ENCODE results near the gene ELP5.

The ELP5 gene

GRCh38 chr17:7228920-7229319 lies 23.1 kb upstream of the ELP5 start:
- Histone ChIP-seq H3K36me3 (ENCODE audit: low read depth) (peaks cover 63% of the 10 kb centered on the region), H3K27me3 (ENCODE audit: insufficient read depth, poor library complexity, severe bottlenecking) (no peaks in the 10 kb centered on the region), H3K27ac (ENCODE audit: poor library complexity, severe bottlenecking) (peak overlapping the region; percentile 24), H3K4me3 (ENCODE audit: severe bottlenecking) (no peak overlapping the region), H3K9me3 (ENCODE audit: severe bottlenecking) (no peaks in the 10 kb centered on the region), H3K4me1 (ENCODE audit: insufficient read depth, poor library complexity, severe bottlenecking) (peaks cover 13% of the 10 kb centered on the region)
- ATAC-seq (ENCODE audit: low read depth): no peak
- no peak for TF ChIP-seq CTCF (IDR thresholded peaks at IDR 0.05; ENCODE audit: poor library complexity, severe bottlenecking)
- no peak for DNase-seq (ENCODE audit: low spot score)

DNA sequence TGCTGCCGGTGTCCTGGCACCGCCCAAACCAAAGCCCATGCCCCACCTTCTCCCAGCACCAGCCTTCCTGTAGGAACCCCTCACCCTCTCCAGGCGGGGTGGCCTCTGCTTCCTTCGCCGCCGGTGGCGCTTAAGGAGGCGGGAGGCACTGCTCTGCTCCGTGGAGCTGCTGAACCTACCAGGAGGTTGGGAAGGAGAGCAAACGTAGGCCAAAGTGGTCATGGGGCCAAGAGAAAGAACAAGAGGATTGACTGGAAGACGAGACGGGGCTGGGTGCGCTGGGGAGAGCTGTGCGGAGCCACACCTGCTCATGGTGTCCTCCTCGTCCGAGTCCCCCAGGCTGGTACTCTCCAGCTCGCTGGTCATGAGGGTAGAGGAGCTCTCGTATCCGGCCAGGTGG lies 22.5 kb upstream of the ELP5 start:
- H3K4me1 ChIP-seq (ENCODE audit: insufficient read depth, poor library complexity, severe bottlenecking): peaks cover 13% of the 10 kb centered on the region
- DNase-seq (ENCODE audit: low spot score) (no peak), ATAC-seq (ENCODE audit: low read depth) (no peak)
- H3K4me3 ChIP-seq (ENCODE audit: severe bottlenecking): no peak overlapping the region
- H3K9me3 ChIP-seq (ENCODE audit: severe bottlenecking): no peaks in the 10 kb centered on the region
- H3K36me3 ChIP-seq (ENCODE audit: low read depth): peaks cover 62% of the 10 kb centered on the region
- no peak overlapping the region for H3K27ac ChIP-seq (ENCODE audit: poor library complexity, severe bottlenecking)
- H3K27me3 ChIP-seq (ENCODE audit: insufficient read depth, poor library complexity, severe bottlenecking): no peaks in the 10 kb centered on the region
- TF ChIP-seq CTCF (IDR thresholded peaks at IDR 0.05; ENCODE audit: poor library complexity, severe bottlenecking): no peak

- DNase-seq (ENCODE audit: low spot score) (no peak), ATAC-seq (ENCODE audit: low read depth) (no peak)
- Histone ChIP-seq H3K27me3 (ENCODE audit: insufficient read depth, poor library complexity, severe bottlenecking) (no peaks in the 10 kb centered on the region), H3K36me3 (ENCODE audit: low read depth) (peaks cover 66% of the 10 kb centered on the region), H3K4me3 (ENCODE audit: severe bottlenecking) (no peak overlapping the region), H3K27ac (ENCODE audit: poor library complexity, severe bottlenecking) (no peak overlapping the region), H3K4me1 (ENCODE audit: insufficient read depth, poor library complexity, severe bottlenecking) (peaks cover 17% of the 10 kb centered on the region), H3K9me3 (ENCODE audit: severe bottlenecking) (no peaks in the 10 kb centered on the region)
- no peak for TF ChIP-seq CTCF (IDR thresholded peaks at IDR 0.05; ENCODE audit: poor library complexity, severe bottlenecking)
These were observed 19.9 kb upstream of the ELP5 start for GRCh38 chr17:7232114-7232513.

DNA sequence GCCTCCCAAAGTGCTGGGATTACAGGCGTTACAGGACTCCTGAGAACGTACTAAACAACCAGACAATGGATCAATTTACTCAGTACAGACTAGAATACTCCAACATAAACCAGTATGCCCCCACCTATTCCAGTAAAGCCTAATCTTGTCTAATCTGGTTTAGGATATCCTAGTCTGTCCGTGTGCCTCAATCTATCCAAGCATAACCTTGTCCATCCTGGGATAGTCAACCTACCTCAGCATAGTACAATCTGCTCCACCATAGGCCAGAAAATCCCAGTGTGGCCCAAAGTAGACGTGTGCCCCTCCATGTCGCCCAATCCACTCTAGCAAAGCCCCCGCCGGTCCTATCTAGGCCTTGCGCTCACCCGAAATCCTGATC lies 18.3 kb upstream of the ELP5 start:
- no peak for TF ChIP-seq CTCF (IDR thresholded peaks at IDR 0.05; ENCODE audit: poor library complexity, severe bottlenecking)
- H3K4me1 ChIP-seq (ENCODE audit: insufficient read depth, poor library complexity, severe bottlenecking): peaks cover 13% of the 10 kb centered on the region
- H3K9me3 ChIP-seq (ENCODE audit: severe bottlenecking): no peaks in the 10 kb centered on the region
- H3K27ac ChIP-seq (ENCODE audit: poor library complexity, severe bottlenecking): peak overlapping the region; percentile 72
- peak; percentile 15 for ATAC-seq (ENCODE audit: low read depth)
- H3K4me3 ChIP-seq (ENCODE audit: severe bottlenecking): peak overlapping the region; percentile 88
- no peak for DNase-seq (ENCODE audit: low spot score)
- no peaks in the 10 kb centered on the region for H3K27me3 ChIP-seq (ENCODE audit: insufficient read depth, poor library complexity, severe bottlenecking)
- H3K36me3 ChIP-seq (ENCODE audit: low read depth): peaks cover 53% of the 10 kb centered on the region

DNA sequence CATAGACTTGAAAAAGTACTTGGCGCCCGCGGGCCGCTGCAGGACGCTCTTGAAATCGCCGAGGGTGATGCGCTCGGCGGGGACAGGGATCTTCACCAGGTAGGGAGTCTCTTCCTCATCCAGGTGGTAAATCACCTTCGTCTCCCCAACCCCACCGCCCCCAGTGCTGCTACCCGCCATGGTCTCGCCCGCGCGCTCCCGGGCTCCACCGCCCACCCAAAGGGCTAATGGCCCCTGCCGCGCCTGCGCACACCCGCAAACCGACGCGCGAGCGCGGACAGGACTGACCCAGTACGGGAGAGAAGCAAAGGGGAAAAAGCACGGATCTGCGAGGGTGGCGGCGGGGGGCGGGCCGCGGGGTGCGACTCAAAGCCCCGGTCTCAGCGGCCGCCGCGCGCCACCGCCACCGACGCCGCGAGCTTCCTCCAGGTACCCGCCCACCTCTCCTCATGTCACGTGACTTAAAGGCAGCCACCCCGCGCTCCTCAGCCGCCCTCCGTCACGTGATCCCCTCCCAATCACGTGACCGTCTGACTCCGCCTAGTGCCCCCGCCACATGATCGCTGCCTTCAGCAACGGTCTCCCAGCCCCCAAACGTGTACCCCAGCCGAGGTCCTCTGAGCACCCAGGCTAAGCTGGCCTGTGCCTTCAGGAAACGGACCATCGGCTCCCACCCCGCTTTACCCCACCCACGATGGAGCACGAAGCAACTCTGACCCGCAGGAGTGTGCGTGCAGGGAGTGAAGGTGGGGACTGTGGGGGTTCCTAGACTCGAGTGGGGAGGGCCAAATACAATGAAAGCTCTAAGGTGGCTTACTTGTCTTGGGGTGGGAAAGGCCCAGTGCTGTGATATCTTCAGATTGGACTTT lies 17.7 kb upstream of the ELP5 start, which contains the start of gene DVL2:
TSS of gene DVL2 (minus strand) at position 435 of the 869 bp plus-strand sequence. CDS start at position 180, 255 bp downstream.
- no peaks in the 10 kb centered on the region for H3K27me3 ChIP-seq (ENCODE audit: insufficient read depth, poor library complexity, severe bottlenecking)
- H3K4me3 ChIP-seq (ENCODE audit: severe bottlenecking): peak within 1 kb of the TSS; percentile 88
- peaks cover 13% of the 10 kb centered on the region for H3K4me1 ChIP-seq (ENCODE audit: insufficient read depth, poor library complexity, severe bottlenecking)
- DNase-seq (ENCODE audit: low spot score): peak; percentile 95
- no peak for TF ChIP-seq CTCF (IDR thresholded peaks at IDR 0.05; ENCODE audit: poor library complexity, severe bottlenecking)
- ATAC-seq (ENCODE audit: low read depth): peak; percentile 46
- H3K9me3 ChIP-seq (ENCODE audit: severe bottlenecking): no peaks in the 10 kb centered on the region
- H3K27ac ChIP-seq (ENCODE audit: poor library complexity, severe bottlenecking): peak within 1 kb of the TSS; percentile 72
- H3K36me3 ChIP-seq (ENCODE audit: low read depth): peaks cover 47% of the 10 kb centered on the region
